HTR-8/SVneo (cell line): ENCODE measurements around the gene PSMC3IP.
"Not testable (repeated sequence)": the region's sequence is repeated elsewhere in the genome, so short reads cannot be mapped to it uniquely, and the experiment has no call there.

Experiments
- DNase-seq: peaks from one replicate; pipeline ENCODE4 v3.0.0; 2011; ENCODE audit warnings: low spot score, mixed read lengths; ENCODE audit not compliant: insufficient read length
- FAIRE-seq: peaks from 2 replicates; lab custom pipeline; 2011; peaks lifted over from hg19 to GRCh38; lab: Jason Lieb, UNC

Gene PSMC3IP

GRCh38 chr17:42577532-42578281, at the start of gene PSMC3IP:
TSS of gene PSMC3IP (minus strand) at chr17:42577729. CDS start at chr17:42577686, 43 bp downstream.
- peak; percentile 98 for DNase-seq
- FAIRE-seq, result peak; percentile 78

DNA sequence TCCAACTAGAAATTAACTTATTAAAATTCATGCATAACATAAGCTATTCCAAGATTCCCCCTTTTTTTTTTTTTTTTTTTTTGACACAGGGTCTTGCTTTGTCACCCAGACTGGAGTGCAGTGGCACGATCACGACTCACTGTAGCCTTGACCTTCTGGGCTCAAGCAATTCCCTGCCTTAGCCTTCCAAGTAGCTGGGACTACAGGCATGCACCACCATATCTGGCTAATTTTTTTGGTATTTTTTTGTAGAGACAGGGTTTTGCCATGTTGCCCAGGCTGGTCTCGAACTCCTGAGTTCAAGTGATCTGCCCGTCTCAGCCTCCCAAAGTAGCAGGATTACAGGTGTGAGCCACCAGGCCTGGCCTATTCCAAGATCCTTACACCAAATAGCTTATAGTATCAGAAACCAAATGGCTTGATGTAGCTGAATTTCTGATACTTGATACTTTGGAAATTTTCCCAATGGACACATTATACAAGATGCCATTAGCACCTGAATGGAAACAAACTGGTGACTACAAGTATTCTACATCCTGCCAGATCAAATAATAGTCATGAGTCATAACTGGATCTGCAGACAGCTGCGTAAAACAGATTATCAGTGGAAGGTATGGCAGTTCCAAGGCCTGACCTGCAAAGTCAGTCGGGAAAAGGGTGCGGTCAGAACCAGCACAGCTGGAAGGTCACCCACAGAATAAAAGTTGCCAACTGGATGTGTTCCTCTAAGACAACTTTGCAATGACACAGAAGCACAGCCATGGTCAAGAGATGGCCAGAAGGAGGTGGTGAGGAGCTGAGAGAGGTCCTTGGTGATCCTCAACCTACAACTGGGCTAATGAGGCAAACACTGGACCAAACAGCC, 46.4 kb upstream of the PSMC3IP start:
- FAIRE-seq, result no peak
- DNase-seq, result no peak

GRCh38 chr17:42623271-42623670, 45.7 kb upstream of the PSMC3IP start:
- DNase-seq, result no peak
- FAIRE-seq, result no peak

- not testable (repeated sequence) for FAIRE-seq, DNase-seq
Observed at GRCh38 chr17:42621987-42622386, 44.5 kb upstream of the PSMC3IP start.

DNA sequence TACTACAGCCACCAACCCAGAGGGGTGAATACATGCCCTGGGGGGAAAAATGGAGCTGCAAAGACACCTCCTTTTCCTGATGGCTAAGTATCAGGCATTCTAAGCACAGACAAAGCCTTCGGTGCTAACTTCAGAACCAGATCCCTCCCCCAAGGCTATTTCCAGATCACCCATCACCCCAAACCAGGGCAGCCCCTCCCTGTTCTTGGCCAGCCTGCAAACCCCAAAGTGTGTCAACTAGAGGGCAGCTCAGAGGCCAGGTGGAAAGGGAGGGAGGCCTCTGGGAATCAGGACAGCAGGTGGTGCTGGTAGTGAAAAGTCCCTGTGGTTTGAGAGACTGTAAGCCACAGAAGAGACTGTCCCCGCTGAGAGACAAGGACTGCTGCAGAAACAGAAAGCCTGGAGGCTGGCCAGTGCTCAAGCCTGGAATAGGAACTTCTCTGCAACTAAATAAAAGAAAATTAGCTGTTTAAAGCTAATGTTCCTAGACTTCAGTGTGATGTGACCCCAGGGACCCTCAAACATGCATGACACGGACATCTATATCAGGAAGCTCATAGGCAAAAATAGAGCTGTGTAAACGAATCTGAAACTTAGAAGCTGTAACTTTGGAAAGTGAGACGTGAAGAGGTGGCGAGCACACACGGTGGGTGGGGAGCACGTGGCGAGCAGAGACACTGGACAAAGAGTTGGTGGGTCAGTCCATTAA, 41.1 kb upstream of the PSMC3IP start:
- DNase-seq (peak; percentile 62), FAIRE-seq (no peak)

- FAIRE-seq (no peak), DNase-seq (no peak)
Observed at GRCh38 chr17:42617956-42618431, 40.5 kb upstream of the PSMC3IP start.

DNA sequence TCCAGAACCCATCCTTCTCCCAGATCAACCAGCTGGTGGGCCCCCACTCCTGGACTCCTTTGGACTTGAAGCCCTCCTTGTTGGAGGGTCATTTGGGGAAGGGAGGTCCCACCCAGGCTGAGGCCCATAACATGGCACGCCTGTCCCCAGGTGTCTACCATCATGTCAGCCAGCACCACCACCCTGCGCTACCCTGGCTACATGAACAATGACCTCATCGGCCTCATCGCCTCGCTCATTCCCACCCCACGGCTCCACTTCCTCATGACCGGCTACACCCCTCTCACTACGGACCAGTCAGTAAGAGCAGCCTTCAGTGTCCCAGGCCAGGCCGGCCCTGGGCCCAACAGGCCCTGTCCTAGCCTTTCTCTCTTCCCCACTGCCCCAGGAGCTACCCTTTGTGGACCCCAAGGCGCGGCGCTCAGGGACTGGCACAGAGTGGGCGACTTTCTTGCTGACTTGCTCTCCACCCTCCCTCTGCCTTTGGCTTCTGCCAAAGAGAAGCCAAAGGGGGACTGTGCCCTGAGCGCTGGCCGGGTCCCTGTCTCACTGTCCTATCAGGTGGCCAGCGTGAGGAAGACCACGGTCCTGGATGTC, 36.3 kb upstream of the PSMC3IP start:
- DNase-seq (no peak), FAIRE-seq (no peak)

- DNase-seq, result no peak
- peak; percentile 4 for FAIRE-seq
Observed at GRCh38 chr17:42612013-42612412, 34.5 kb upstream of the PSMC3IP start.

GRCh38 chr17:42609814-42610801, 32.6 kb upstream of the PSMC3IP start:
- not testable (repeated sequence) for FAIRE-seq, DNase-seq

DNA sequence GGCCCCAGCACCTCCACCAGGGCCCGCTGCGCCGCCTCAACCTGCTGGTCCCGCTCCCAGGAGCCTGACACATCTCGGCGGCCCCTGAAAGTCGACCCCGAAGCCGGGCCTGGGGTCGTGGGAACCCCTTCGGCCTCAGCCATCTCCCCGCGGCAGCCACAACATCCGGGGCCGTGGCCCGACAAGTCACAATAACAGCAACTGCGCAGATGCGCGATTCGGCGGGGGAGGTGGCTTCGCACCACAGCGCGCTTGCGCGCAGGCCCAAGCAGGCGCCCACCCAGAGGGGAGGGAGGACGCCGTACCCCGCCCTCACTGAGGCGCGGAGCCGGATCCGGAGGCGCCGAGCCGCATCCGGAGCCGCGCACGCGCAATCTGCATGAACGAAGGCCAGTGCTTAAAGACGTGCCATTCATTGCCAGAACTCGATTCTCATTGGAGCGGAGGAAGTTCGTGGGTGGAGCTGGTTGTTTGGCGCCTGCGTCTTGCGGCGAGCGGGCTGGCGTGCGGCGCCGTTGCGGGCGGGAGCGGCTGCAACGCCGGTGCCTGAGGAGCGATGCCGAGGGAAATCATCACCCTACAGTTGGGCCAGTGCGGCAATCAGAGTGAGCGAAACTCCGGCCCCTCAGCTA, 31.8 kb upstream of the PSMC3IP start, which contains the start of the genes RETREG3 and TUBG1:
Gene RETREG3 (minus strand): TSS at position 193 of the 632 bp plus-strand sequence. CDS start 50 bp downstream, at position 143.
Gene TUBG1 (plus strand): TSS at position 502 of the 632 bp plus-strand sequence. CDS start 55 bp downstream, at position 557.
- peak; percentile 99 for FAIRE-seq

DNA sequence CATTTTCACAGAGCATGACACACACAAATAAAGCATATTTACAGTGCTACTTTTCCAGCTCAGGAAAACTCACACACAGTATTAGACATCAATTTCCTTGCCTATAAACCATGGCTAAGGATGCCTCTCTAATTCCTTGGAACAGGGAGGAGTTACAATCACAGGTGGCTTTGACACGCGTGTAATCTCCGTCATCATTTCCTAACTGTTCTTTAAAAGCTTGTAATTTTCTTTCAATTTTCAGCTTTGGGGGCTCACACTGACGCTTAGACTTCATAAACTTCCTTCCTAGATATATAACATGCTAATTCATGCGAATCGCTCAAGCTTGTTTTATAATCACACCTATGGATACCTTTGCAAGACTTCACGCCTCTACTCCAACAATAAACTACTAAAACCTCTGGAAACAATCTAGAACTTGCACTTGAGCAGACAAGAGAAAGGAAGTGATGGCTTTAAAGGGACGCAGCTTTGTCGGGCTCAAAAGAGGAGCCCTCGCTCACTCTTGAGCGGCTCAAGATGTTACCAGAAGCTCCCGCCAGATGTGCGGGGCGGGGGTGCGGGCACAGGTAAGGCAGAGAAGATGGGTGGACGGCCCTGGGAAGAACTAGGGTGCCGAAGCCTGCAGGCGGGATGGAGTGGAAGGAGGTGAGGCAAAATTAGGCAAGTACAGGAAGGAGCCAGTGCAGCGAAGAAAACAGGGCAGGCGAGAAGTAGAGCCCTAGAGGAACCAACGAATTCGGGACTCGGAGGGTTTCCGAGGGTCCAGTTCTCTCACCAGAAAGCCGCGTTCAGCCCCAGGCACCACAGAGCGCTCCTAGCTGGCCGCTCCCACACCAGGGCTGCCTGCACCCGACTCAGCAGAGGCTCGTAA, 31.0 kb upstream of the PSMC3IP start:
- FAIRE-seq, result no peak
- DNase-seq, result no peak

More for the DNA sequence above, 31.8 kb upstream of the PSMC3IP start, which contains the start of the genes RETREG3 and TUBG1:
- DNase-seq, result peak; percentile 99

- no peak for DNase-seq
- FAIRE-seq, result no peak
Observed at GRCh38 chr17:42607769-42608168, 30.2 kb upstream of the PSMC3IP start.

DNA sequence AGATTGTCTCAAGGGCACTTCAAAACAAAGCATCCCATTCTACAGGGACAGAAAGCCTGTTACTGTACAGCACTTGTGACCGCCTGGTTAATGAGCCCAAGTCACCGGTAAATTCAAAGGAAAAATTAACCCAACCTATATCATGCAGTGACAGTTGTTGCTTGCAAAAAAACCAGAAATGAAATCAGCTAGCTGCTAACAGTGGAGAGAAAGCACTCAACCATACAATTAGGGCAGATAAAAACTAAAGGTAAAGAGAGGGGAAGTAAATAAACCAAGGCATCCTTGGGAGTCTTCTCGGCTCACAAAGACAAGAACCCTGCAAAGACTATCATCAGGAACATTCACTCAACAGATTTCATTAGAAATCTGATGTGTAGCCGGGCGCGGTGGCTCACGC, 25.8 kb upstream of the PSMC3IP start:
- no peak for DNase-seq

GRCh38 chr17:42598905-42599304, 21.4 kb upstream of the PSMC3IP start:
- FAIRE-seq (no peak), DNase-seq (no peak)

More for the DNA sequence above, 25.8 kb upstream of the PSMC3IP start:
- FAIRE-seq, result no peak

DNA sequence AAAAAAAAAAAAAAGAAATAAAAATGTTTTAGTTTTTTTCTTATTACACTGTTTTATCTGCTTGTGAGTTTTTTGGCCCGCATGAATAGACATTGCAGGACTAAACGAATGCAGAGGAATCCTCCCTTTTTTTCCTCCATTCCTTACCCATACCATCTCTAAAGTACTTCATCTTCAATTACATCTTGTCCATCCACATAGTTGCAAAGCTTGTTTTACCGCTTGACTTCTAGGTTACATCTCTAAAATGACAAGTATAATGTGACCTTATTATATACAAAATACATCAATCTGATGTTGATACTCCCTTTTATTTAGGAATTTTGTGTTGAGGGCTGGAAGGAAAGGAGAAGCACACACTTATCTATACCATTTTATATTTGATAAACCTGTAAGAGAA, 18.9 kb upstream of the PSMC3IP start:
- FAIRE-seq, result no peak
- DNase-seq, result no peak

- FAIRE-seq, result no peak
Observed at GRCh38 chr17:42591411-42591810, 13.9 kb upstream of the PSMC3IP start.

DNA sequence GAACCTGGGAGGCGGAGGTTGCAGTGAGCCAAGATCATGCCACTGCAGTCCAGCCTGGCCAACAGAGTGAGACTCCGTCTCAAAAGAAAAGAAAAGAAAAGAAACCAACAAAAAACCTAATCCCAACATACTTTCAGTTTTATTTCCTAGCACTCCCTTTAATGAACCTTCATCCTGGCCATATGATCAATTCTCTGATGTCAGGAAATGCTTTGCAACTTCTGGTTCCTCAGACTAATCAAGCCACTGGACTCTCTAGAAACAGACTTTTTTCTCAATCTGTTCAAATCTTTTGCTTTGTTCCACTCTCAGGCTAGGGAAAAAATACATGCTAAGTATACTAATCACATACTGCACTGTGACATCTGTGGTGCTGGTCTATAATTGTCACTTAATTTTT, 13.4 kb upstream of the PSMC3IP start:
- no peak for DNase-seq
- FAIRE-seq, result no peak

More at GRCh38 chr17:42591411-42591810, 13.9 kb upstream of the PSMC3IP start:
- DNase-seq, result no peak
